ENCODE results near the gene NAA80. TPM values are rescaled to one million over a fixed set of nuclear protein-coding genes. Genes with fewer than 3 reads are reported as not detected.
A peak's percentile ranks its signal among the peaks of the same experiment; 100 is the strongest.

Gene NAA80
- total and polyA plus RNA-seq, 2 donors (not counting 3 experiments of a cell fraction or from before 2014, with no cell fraction given) = 9.0 to 13.1 TPM

GRCh38 chr3:50314816-50315215, 15.6 kb upstream of the NAA80 start:
- TF ChIP-seq CTCF (IDR thresholded peaks at IDR 0.05; ENCODE audit: extremely low read depth in 1 of 2, insufficient read depth in 1 of 2, low read depth in 1 of 2, low read length in 2 of 2) (no peak), POLR2A (IDR thresholded peaks at IDR 0.05; ENCODE audit: low read depth, low read length) (peak; percentile 85), GATA2 (IDR thresholded peaks at IDR 0.05; ENCODE audit: insufficient read depth, insufficient read length, low read depth, low read length) (no peak), EZH2 (IDR thresholded peaks at IDR 0.05; ENCODE audit: borderline replicate concordance, low read depth, low read length, severe bottlenecking) (no peak), JUN (IDR thresholded peaks at IDR 0.05; ENCODE audit: borderline replicate concordance, insufficient read depth, insufficient read length, low read depth) (no peak), POLR2AphosphoS5 (IDR thresholded peaks at IDR 0.05; ENCODE audit: insufficient read depth, low read depth, low read length) (peak; percentile 74), FOS (IDR thresholded peaks at IDR 0.05; ENCODE audit: borderline replicate concordance, insufficient read depth, low read length) (no peak), MYC (IDR thresholded peaks at IDR 0.05; ENCODE audit: low read depth, low read length) (no peak)
- TF ChIP-seq, protein P1, sequence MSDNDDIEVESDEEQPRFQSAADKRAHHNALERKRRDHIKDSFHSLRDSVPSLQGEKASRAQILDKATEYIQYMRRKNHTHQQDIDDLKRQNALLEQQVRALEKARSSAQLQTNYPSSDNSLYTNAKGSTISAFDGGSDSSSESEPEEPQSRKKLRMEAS (IDR thresholded peaks at IDR 0.05; ENCODE audit: insufficient read depth, insufficient read length) = no peak
- no peak for FAIRE-seq
- Histone ChIP-seq H2AFZ (ENCODE audit: low read depth, low read length) (no peak overlapping the region), H3K9me1 (replicated peaks; ENCODE audit: control insufficient read depth, extremely low read depth, insufficient read depth, low read length) (no peaks in the 10 kb centered on the region), H3K9ac (replicated peaks; ENCODE audit: extremely low read depth, insufficient read depth, low read length) (no peak overlapping the region), H3K4me3 (replicated peaks in 1 of 3; ENCODE audit: insufficient read depth in 1 of 3, low read depth in 1 of 3, low read length in 3 of 3) (no peak overlapping the region), H3K4me1 (ENCODE audit: control insufficient read depth, extremely low read depth, insufficient read depth, low read length) (peaks cover 36% of the 10 kb centered on the region), H3K27ac (ENCODE audit: insufficient read depth, low read depth, low read length) (no peak overlapping the region), H4K20me1 (replicated peaks; ENCODE audit: control insufficient read depth, extremely low read depth, insufficient read depth, low read length) (no peaks in the 10 kb centered on the region), H3K27me3 (ENCODE audit: control insufficient read depth in 2 of 2, insufficient read depth in 2 of 2, low read length in 2 of 2) (no peaks in the 10 kb centered on the region), H3K79me2 (ENCODE audit: control insufficient read depth, insufficient read depth, low read length) (peaks cover 35% of the 10 kb centered on the region), H3K36me3 (ENCODE audit: control insufficient read depth in 2 of 2, extremely low read depth in 1 of 2, insufficient read depth in 2 of 2, low read length in 2 of 2) (peaks cover 17 to 43% of the 10 kb centered on the region in 2 experiments), H3K9me3 (replicated peaks; ENCODE audit: control insufficient read depth, insufficient read depth, low read length) (no peaks in the 10 kb centered on the region), H3K4me2 (ENCODE audit: insufficient read depth, low read length) (no peak overlapping the region)
- ChIA-PET CTCF (interaction anchor here (1.8 to 2.2 kb wide), 2 partner anchors 9 to 10 kb away, joined by 5 to 19 read pairs; no protein-coding TSS in a partner anchor), POLR2A (interaction anchor here (0.6 kb wide), 1 partner anchor 9 kb away, joined by 4 read pairs; no protein-coding TSS in a partner anchor)
- BruUV-seq (replicated peaks) = no TSS peak
- dilution Hi-C loops (cut with MboI; ENCODE audit: extremely low pct_ligation_motif_present, low sequenced_read_pairs) (no loop called here), intact Hi-C loops (cut with micrococcal nuclease) (no loop called here)
- no peak for DNase-seq (ENCODE audit: low read depth, low spot score)

All from endothelial cell of umbilical vein (primary cell).